ENCODE data around the gene ATP2B2.

The ATP2B2 gene

GRCh38 chr3:10516544-10517452 is 11.4 kb upstream of the ATP2B2 start:
- no peaks in the 10 kb centered on the region for H3K36me3 ChIP-seq (ENCODE audit: control insufficient read depth, insufficient read depth, low read length)
- peaks cover 10% of the 10 kb centered on the region for H3K27me3 ChIP-seq (ENCODE audit: control insufficient read depth, insufficient read depth, low read length)
- H3K9ac ChIP-seq (ENCODE audit: low read length), result no peak overlapping the region
- H3K4me1 ChIP-seq (ENCODE audit: control insufficient read depth, insufficient read depth, low read length), result no peaks in the 10 kb centered on the region
- H3K9me3 ChIP-seq (ENCODE audit: control insufficient read depth, low read length), result no peaks in the 10 kb centered on the region
- no peak overlapping the region for H3K4me3 ChIP-seq (ENCODE audit: low read length)

- Histone ChIP-seq H3K27me3 (ENCODE audit: control insufficient read depth, insufficient read depth, low read length) (peaks cover 10% of the 10 kb centered on the region), H3K4me3 (ENCODE audit: low read length) (no peak overlapping the region), H3K36me3 (ENCODE audit: control insufficient read depth, insufficient read depth, low read length) (no peaks in the 10 kb centered on the region), H3K9ac (ENCODE audit: low read length) (no peak overlapping the region), H3K9me3 (ENCODE audit: control insufficient read depth, low read length) (no peaks in the 10 kb centered on the region), H3K4me1 (ENCODE audit: control insufficient read depth, insufficient read depth, low read length) (no peaks in the 10 kb centered on the region)
Observed at GRCh38 chr3:10515884-10516495, 10.6 kb upstream of the ATP2B2 start.

DNA sequence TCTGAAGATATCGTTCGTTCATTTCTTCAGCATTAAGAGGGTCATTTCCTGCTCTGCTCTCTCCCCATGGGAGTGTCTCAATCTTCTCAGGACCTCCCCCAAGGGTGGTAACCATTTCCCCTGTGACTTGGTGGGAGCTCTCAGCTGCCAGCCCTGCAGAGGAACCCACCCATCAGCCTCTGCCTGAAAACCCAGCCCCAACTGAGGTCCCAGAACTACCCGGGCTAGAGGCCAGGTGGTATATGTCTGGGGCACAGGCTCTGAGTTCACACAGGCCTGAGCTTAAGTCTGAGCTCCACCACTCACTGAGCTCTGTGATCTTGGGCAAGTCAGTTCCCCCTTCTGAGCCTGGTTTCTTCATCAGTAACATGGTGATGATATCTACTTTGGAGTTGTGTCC is 10.0 kb upstream of the ATP2B2 start:
- no peaks in the 10 kb centered on the region for H3K4me1 ChIP-seq (ENCODE audit: control insufficient read depth, insufficient read depth, low read length)
- H3K27me3 ChIP-seq (ENCODE audit: control insufficient read depth, insufficient read depth, low read length), result peaks cover 10% of the 10 kb centered on the region
- H3K9me3 ChIP-seq (ENCODE audit: control insufficient read depth, low read length), result no peaks in the 10 kb centered on the region
- no peak overlapping the region for H3K4me3 ChIP-seq (ENCODE audit: low read length)
- no peaks in the 10 kb centered on the region for H3K36me3 ChIP-seq (ENCODE audit: control insufficient read depth, insufficient read depth, low read length)
- no peak overlapping the region for H3K9ac ChIP-seq (ENCODE audit: low read length)

- no peaks in the 10 kb centered on the region for H3K9me3 ChIP-seq (ENCODE audit: control insufficient read depth, low read length)
- H3K36me3 ChIP-seq (ENCODE audit: control insufficient read depth, insufficient read depth, low read length), result no peaks in the 10 kb centered on the region
- H3K9ac ChIP-seq (ENCODE audit: low read length), result no peak overlapping the region
- peaks cover 10% of the 10 kb centered on the region for H3K27me3 ChIP-seq (ENCODE audit: control insufficient read depth, insufficient read depth, low read length)
- no peak overlapping the region for H3K4me3 ChIP-seq (ENCODE audit: low read length)
- H3K4me1 ChIP-seq (ENCODE audit: control insufficient read depth, insufficient read depth, low read length), result no peaks in the 10 kb centered on the region
Observed at GRCh38 chr3:10514407-10515069, 9.2 kb upstream of the ATP2B2 start.

GRCh38 chr3:10513306-10513705 is 7.9 kb upstream of the ATP2B2 start:
- peaks cover 10% of the 10 kb centered on the region for H3K27me3 ChIP-seq (ENCODE audit: control insufficient read depth, insufficient read depth, low read length)
- H3K9ac ChIP-seq (ENCODE audit: low read length), result no peak overlapping the region
- H3K36me3 ChIP-seq (ENCODE audit: control insufficient read depth, insufficient read depth, low read length), result no peaks in the 10 kb centered on the region
- no peak overlapping the region for H3K4me3 ChIP-seq (ENCODE audit: low read length)
- H3K9me3 ChIP-seq (ENCODE audit: control insufficient read depth, low read length), result no peaks in the 10 kb centered on the region
- no peaks in the 10 kb centered on the region for H3K4me1 ChIP-seq (ENCODE audit: control insufficient read depth, insufficient read depth, low read length)

DNA sequence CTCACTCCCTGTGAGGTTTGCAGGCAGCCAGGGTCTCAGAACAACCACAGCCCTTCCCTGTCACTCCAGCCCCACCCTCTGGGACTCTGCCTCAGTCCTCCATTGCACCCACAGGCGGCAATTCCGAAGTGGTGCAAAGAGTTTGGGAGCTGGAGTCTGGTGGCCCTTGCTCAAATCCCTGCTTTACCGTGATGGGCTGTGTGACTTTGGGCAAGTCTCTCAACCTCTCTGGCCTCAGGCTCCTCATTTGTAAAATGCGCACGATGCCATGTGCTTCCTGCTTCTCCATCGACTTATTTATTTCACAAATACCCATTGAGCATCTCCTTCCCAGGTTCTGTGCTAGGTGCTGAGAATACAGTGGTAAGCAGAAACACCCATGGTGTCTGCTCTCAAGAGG is 7.3 kb upstream of the ATP2B2 start:
- Histone ChIP-seq H3K4me1 (ENCODE audit: control insufficient read depth, insufficient read depth, low read length) (no peaks in the 10 kb centered on the region), H3K36me3 (ENCODE audit: control insufficient read depth, insufficient read depth, low read length) (no peaks in the 10 kb centered on the region), H3K9ac (ENCODE audit: low read length) (no peak overlapping the region), H3K27me3 (ENCODE audit: control insufficient read depth, insufficient read depth, low read length) (peaks cover 10% of the 10 kb centered on the region), H3K9me3 (ENCODE audit: control insufficient read depth, low read length) (no peaks in the 10 kb centered on the region), H3K4me3 (ENCODE audit: low read length) (no peak overlapping the region)

GRCh38 chr3:10511809-10512494 is 6.6 kb upstream of the ATP2B2 start:
- no peaks in the 10 kb centered on the region for H3K36me3 ChIP-seq (ENCODE audit: control insufficient read depth, insufficient read depth, low read length)
- H3K27me3 ChIP-seq (ENCODE audit: control insufficient read depth, insufficient read depth, low read length), result peaks cover 11% of the 10 kb centered on the region
- H3K4me1 ChIP-seq (ENCODE audit: control insufficient read depth, insufficient read depth, low read length), result no peaks in the 10 kb centered on the region
- no peaks in the 10 kb centered on the region for H3K9me3 ChIP-seq (ENCODE audit: control insufficient read depth, low read length)
- H3K9ac ChIP-seq (ENCODE audit: low read length), result no peak overlapping the region
- no peak overlapping the region for H3K4me3 ChIP-seq (ENCODE audit: low read length)

- peaks cover 16% of the 10 kb centered on the region for H3K27me3 ChIP-seq (ENCODE audit: control insufficient read depth, insufficient read depth, low read length)
- H3K9me3 ChIP-seq (ENCODE audit: control insufficient read depth, low read length), result no peaks in the 10 kb centered on the region
- no peaks in the 10 kb centered on the region for H3K36me3 ChIP-seq (ENCODE audit: control insufficient read depth, insufficient read depth, low read length)
Observed at GRCh38 chr3:10510743-10511432, 5.5 kb upstream of the ATP2B2 start.

DNA sequence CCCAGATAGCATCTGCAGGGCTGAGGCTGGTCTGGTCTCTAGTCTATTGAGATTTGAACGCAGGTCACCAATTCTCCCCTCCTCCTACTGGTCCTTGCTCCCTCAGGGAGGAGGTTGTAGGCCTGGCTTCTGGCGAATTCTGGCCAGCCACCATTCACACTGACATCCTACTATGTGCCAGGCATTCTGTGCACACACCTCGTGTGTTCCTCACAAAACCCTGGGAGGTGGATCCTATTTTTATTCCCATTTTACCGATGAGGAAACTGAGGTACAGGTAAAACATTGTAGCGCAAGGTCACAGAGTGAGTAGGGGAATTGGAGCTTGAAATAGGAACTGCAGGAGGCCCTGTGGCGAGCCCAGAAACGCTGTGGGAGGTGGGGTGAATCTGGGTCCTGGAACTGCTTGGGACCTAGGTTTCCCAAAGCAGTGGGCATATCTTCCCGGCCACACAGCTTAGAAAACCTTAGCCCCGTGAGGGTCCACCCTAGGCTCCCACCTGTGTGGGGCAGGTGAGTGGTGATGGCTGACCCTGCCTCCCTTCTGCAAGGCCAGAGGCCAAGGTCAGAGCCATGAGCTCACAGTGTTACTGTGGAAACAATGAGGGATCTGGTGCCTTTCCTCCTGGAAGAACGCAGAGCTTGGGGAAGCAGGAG is 4.8 kb upstream of the ATP2B2 start:
- Histone ChIP-seq H3K27me3 (ENCODE audit: control insufficient read depth, insufficient read depth, low read length) (peaks cover 20% of the 10 kb centered on the region), H3K4me1 (ENCODE audit: control insufficient read depth, insufficient read depth, low read length) (no peaks in the 10 kb centered on the region)

More at GRCh38 chr3:10510743-10511432, 5.5 kb upstream of the ATP2B2 start:
- H3K4me1 ChIP-seq (ENCODE audit: control insufficient read depth, insufficient read depth, low read length), result no peaks in the 10 kb centered on the region
- H3K9ac ChIP-seq (ENCODE audit: low read length), result no peak overlapping the region
- H3K4me3 ChIP-seq (ENCODE audit: low read length), result no peak overlapping the region

DNA sequence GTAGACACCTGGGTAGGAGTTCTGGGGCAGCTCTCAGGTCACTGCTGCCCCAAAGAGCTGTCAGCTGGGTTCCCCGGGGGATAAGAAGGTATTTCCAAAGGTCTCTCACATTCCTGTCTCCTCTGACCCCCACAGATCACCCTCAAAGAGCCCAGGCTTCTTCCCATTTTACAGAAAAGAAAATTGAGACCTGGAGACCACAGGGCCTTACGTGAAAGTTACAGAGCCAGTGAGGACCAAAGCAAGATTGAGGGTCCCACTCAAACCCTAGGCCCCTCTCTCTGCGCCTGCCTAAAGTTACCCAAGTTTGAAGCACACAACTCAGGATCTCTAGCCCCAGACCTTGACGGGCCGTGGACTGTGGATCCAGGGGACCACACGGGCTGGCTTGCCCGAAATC is 3.9 kb upstream of the ATP2B2 start:
- Histone ChIP-seq H3K9me3 (ENCODE audit: control insufficient read depth, low read length) (no peaks in the 10 kb centered on the region), H3K4me3 (ENCODE audit: low read length) (no peak overlapping the region), H3K9ac (ENCODE audit: low read length) (no peak overlapping the region)

More for the DNA sequence above, 4.8 kb upstream of the ATP2B2 start:
- Histone ChIP-seq H3K36me3 (ENCODE audit: control insufficient read depth, insufficient read depth, low read length) (no peaks in the 10 kb centered on the region), H3K9ac (ENCODE audit: low read length) (no peak overlapping the region), H3K4me3 (ENCODE audit: low read length) (no peak overlapping the region), H3K9me3 (ENCODE audit: control insufficient read depth, low read length) (no peaks in the 10 kb centered on the region)

GRCh38 chr3:10508619-10509260 is 3.4 kb upstream of the ATP2B2 start:
- H3K9me3 ChIP-seq (ENCODE audit: control insufficient read depth, low read length), result no peaks in the 10 kb centered on the region
- no peaks in the 10 kb centered on the region for H3K36me3 ChIP-seq (ENCODE audit: control insufficient read depth, insufficient read depth, low read length)
- no peak overlapping the region for H3K4me3 ChIP-seq (ENCODE audit: low read length)
- H3K27me3 ChIP-seq (ENCODE audit: control insufficient read depth, insufficient read depth, low read length), result peaks cover 28% of the 10 kb centered on the region
- no peak overlapping the region for H3K9ac ChIP-seq (ENCODE audit: low read length)
- no peaks in the 10 kb centered on the region for H3K4me1 ChIP-seq (ENCODE audit: control insufficient read depth, insufficient read depth, low read length)

More for the DNA sequence above, 3.9 kb upstream of the ATP2B2 start:
- Histone ChIP-seq H3K36me3 (ENCODE audit: control insufficient read depth, insufficient read depth, low read length) (no peaks in the 10 kb centered on the region), H3K4me1 (ENCODE audit: control insufficient read depth, insufficient read depth, low read length) (no peaks in the 10 kb centered on the region), H3K27me3 (ENCODE audit: control insufficient read depth, insufficient read depth, low read length) (peaks cover 28% of the 10 kb centered on the region)
